Stimulated activated CD4-positive, alpha-beta T cell treated with anti-CD3 and anti-CD28 coated beads, Interleukin-4, amount 100 ng/mL, for 24 hours (primary cell): ENCODE results near the gene RAC2.
A peak's percentile ranks its signal among the peaks of the same experiment; 100 is the strongest.
"Not testable (repeated sequence)": the region's sequence is repeated elsewhere in the genome, so short reads cannot be mapped to it uniquely, and the experiment has no call there.

Source experiments
- DNase-seq: peaks from one replicate; pipeline ENCODE4 v3.0.0-alpha.2; 2020

RAC2 gene

GRCh38 chr22:37233751-37234631, 10.1 kb downstream of the RAC2 start:
- no peak for DNase-seq

GRCh38 chr22:37233371-37233750, 10.7 kb downstream of the RAC2 start:
- DNase-seq: not testable (repeated sequence)

- DNase-seq: no peak
Observed at GRCh38 chr22:37232140-37232998, 11.7 kb downstream of the RAC2 start.

- DNase-seq: peak; percentile 55
Observed at GRCh38 chr22:37231406-37232139, 12.5 kb downstream of the RAC2 start.

GRCh38 chr22:37230673-37231405, 13.2 kb downstream of the RAC2 start:
- DNase-seq: peak; percentile 85

GRCh38 chr22:37229805-37230672, 14.0 kb downstream of the RAC2 start:
- peak; percentile 92 for DNase-seq

- DNase-seq: peak; percentile 48
Observed at GRCh38 chr22:37229012-37229804, 14.9 kb downstream of the RAC2 start.

- DNase-seq: peak; percentile 42
Observed at GRCh38 chr22:37228106-37229011, 15.7 kb downstream of the RAC2 start.

- no peak for DNase-seq
Observed at GRCh38 chr22:37226514-37226913, 17.6 kb downstream of the RAC2 start.

GRCh38 chr22:37226087-37226486, 18.0 kb downstream of the RAC2 start:
- DNase-seq: no peak

- no peak for DNase-seq
Observed at GRCh38 chr22:37225481-37225880, 18.6 kb downstream of the RAC2 start.

GRCh38 chr22:37224757-37225420, 19.2 kb downstream of the RAC2 start:
- no peak for DNase-seq

- peak; percentile 46 for DNase-seq
Observed at GRCh38 chr22:37223965-37224551, 20.0 kb downstream of the RAC2 start.

GRCh38 chr22:37222440-37222971, 21.6 kb downstream of the RAC2 start:
- peak; percentile 50 for DNase-seq

GRCh38 chr22:37221424-37222333, 22.4 kb downstream of the RAC2 start:
- DNase-seq: no peak

- DNase-seq: no peak
Observed at GRCh38 chr22:37220543-37220981, 23.5 kb downstream of the RAC2 start.

- no peak for DNase-seq
Observed at GRCh38 chr22:37219533-37219932, 24.5 kb downstream of the RAC2 start.
